ENCODE measurements around the gene VAMP3.

GRCh38 chr1:7751174-7751573 lies 19.9 kb upstream of the VAMP3 start:
- TF ChIP-seq CTCF (IDR thresholded peaks at IDR 0.05) (no peak), POLR2A (IDR thresholded peaks at IDR 0.05) (no peak)

Measured in Peyer's patch (tissue), 4 donors.